Vagina (tissue), 2 donors: ENCODE measurements around the gene MAP4K1. TPM values are rescaled to one million over a fixed set of nuclear protein-coding genes. Genes with fewer than 3 reads are reported as not detected.
A peak's percentile ranks its signal among the peaks of the same experiment; 100 is the strongest.

ENCODE experiments used
- DNase-seq, 2 donors: peaks; one replicate each; pipeline ENCODE4 v3.0.0-alpha.2; 2017; ENCODE audit errors: extremely low spot score in 2 of 2
- H3K27ac ChIP-seq: fragments of 200-600 bp; sonication (generic); one replicate; pipeline ENCODE4 v1.5.1; 2019
- H3K27me3 ChIP-seq: fragments of 200-600 bp; sonication (generic); one replicate; pipeline ENCODE4 v1.5.1; 2019
- H3K36me3 ChIP-seq, 2 donors: fragments of 200-600 bp; sonication (generic); one replicate each; pipeline ENCODE4 v1.5.1; 2017 to 2019
- H3K4me1 ChIP-seq: fragments of 200-600 bp; sonication (generic); one replicate; pipeline ENCODE4 v1.5.1; 2019
- H3K4me3 ChIP-seq, 2 donors: fragments of 200-600 bp; sonication (generic); 1 replicate in 1 of 2; 2 replicates in 1 of 2; pipeline ENCODE4 v1.5.1; 2016 to 2019
- H3K9me3 ChIP-seq: fragments of 200-600 bp; sonication (generic); one replicate; pipeline ENCODE4 v1.5.1; 2019
- CTCF ChIP-seq, 3 experiments: fragments of 450-650 bp in 2 of 3; fragments of 200-600 bp in 1 of 3; sonication (generic) in 1 of 3; IDR thresholded peaks; one replicate each; pipeline ENCODE4 v1.5.1; 2017 to 2019; ENCODE audit warnings: antibody characterized with exemption in 3 of 3, mild to moderate bottlenecking in 2 of 3, moderate library complexity in 2 of 3
- POLR2A ChIP-seq, 2 donors: fragments of 450-650 bp; IDR thresholded peaks; one replicate each; pipeline ENCODE4 v1.6.1; 2017; ENCODE audit warnings: antibody characterized with exemption in 2 of 2, mild to moderate bottlenecking in 2 of 2, moderate library complexity in 2 of 2
- POLR2AphosphoS5 ChIP-seq, 2 donors: sonication (generic); formaldehyde crosslinking; IDR thresholded peaks; one replicate each; pipeline ENCODE4 v1.9.0; 2017; ENCODE audit warnings: antibody characterized with exemption in 2 of 2, mild to moderate bottlenecking in 2 of 2, low read depth in 1 of 2; ENCODE audit not compliant: insufficient read depth in 1 of 2
- intact Hi-C: fragments of 100-400 bp; cut with DNase I; formaldehyde crosslinking; loops from one replicate; pipeline ENCODE4 v1.15.1; 2023
- total RNA-seq: library from RNA; depleted of rRNA; stranded (reverse); fragments of >200 nt; gene quantifications from one replicate; pipeline ENCODE4 v1.2.3, GENCODE V29; 2016

MAP4K1 gene
- total RNA-seq, 1 donor from 2014 or later, result 47.9 TPM

GRCh38 chr19:38549061-38549460 lies 68.7 kb downstream of the MAP4K1 start:
- Histone ChIP-seq H3K36me3 (no peaks in the 10 kb centered on the region), H3K4me1 (peaks cover 8% of the 10 kb centered on the region), H3K27ac (no peak overlapping the region), H3K9me3 (no peaks in the 10 kb centered on the region), H3K4me3 (no peak overlapping the region), H3K27me3 (no peaks in the 10 kb centered on the region)
- intact Hi-C loops, result loop anchor here (10.0 kb wide), 1 partner anchor 386 kb away; the partner anchor contains the start of genes MRPS12 and SARS2
- TF ChIP-seq CTCF (IDR thresholded peaks at IDR 0.05) (no peak), POLR2A (IDR thresholded peaks at IDR 0.05) (no peak)
- DNase-seq, result no peak

GRCh38 chr19:38547421-38547820 lies 70.3 kb downstream of the MAP4K1 start:
- Histone ChIP-seq H3K27me3 (no peaks in the 10 kb centered on the region), H3K27ac (no peak overlapping the region), H3K9me3 (no peaks in the 10 kb centered on the region), H3K36me3 (no peaks in the 10 kb centered on the region), H3K4me3 (no peak overlapping the region), H3K4me1 (peaks cover 15% of the 10 kb centered on the region)
- intact Hi-C loops, result loop anchor here (10.0 kb wide), 1 partner anchor 387 kb away; the partner anchor contains the start of genes MRPS12 and SARS2
- no peak for TF ChIP-seq CTCF (IDR thresholded peaks at IDR 0.05)
- TF ChIP-seq POLR2A (IDR thresholded peaks at IDR 0.05), result no peak
- TF ChIP-seq POLR2AphosphoS5 (IDR thresholded peaks at IDR 0.05; ENCODE audit: insufficient read depth in 1 of 2, low read depth in 1 of 2), result no peak
- no peak for DNase-seq

GRCh38 chr19:38545596-38545995 lies 72.2 kb downstream of the MAP4K1 start:
- DNase-seq, result no peak
- Histone ChIP-seq H3K4me1 (peaks cover 15% of the 10 kb centered on the region), H3K36me3 (no peaks in the 10 kb centered on the region), H3K27ac (no peak overlapping the region), H3K4me3 (no peak overlapping the region), H3K9me3 (no peaks in the 10 kb centered on the region), H3K27me3 (no peaks in the 10 kb centered on the region)
- intact Hi-C loops, result loop anchor here (10.0 kb wide), 1 partner anchor 389 kb away; the partner anchor contains the start of genes MRPS12 and SARS2
- TF ChIP-seq POLR2AphosphoS5 (IDR thresholded peaks at IDR 0.05; ENCODE audit: insufficient read depth in 1 of 2, low read depth in 1 of 2) (no peak), CTCF (IDR thresholded peaks at IDR 0.05) (no peak), POLR2A (IDR thresholded peaks at IDR 0.05) (no peak)

- intact Hi-C loops, result loop anchor here (10.0 kb wide), 1 partner anchor 390 kb away; the partner anchor contains the start of genes MRPS12 and SARS2
- H3K4me3 ChIP-seq, result no peak overlapping the region
- H3K27ac ChIP-seq, result no peak overlapping the region
These were observed 73.0 kb downstream of the MAP4K1 start for GRCh38 chr19:38544569-38545315.

More at GRCh38 chr19:38544569-38545315, 73.0 kb downstream of the MAP4K1 start:
- Histone ChIP-seq H3K4me1 (peaks cover 15% of the 10 kb centered on the region), H3K36me3 (no peaks in the 10 kb centered on the region), H3K27me3 (no peaks in the 10 kb centered on the region), H3K9me3 (no peaks in the 10 kb centered on the region)
- DNase-seq, result no peak
- TF ChIP-seq POLR2A (IDR thresholded peaks at IDR 0.05), result no peak
- TF ChIP-seq CTCF (IDR thresholded peaks at IDR 0.05), result peak in 1 of 3 experiments; percentile 52
- no peak for TF ChIP-seq POLR2AphosphoS5 (IDR thresholded peaks at IDR 0.05; ENCODE audit: insufficient read depth in 1 of 2, low read depth in 1 of 2)
